IgD-negative memory B cell (primary cell): ENCODE measurements around the gene SLC25A40. TPM values are rescaled to one million over a fixed set of nuclear protein-coding genes. Genes with fewer than 3 reads are reported as not detected.
"Not testable (repeated sequence)": the region's sequence is repeated elsewhere in the genome, so short reads cannot be mapped to it uniquely, and the experiment has no call there.

Source experiments
- H3K27ac Mint-ChIP-seq, 3 donors: one replicate each; pipeline ENCODE4 v1.8.0; 2020 to 2022; ENCODE audit warnings: mild to moderate bottlenecking in 3 of 3, mixed read lengths in 3 of 3, moderate library complexity in 1 of 3
- H3K27me3 Mint-ChIP-seq: one replicate; pipeline ENCODE4 v1.8.0; 2021; ENCODE audit warnings: mixed read lengths
- H3K36me3 Mint-ChIP-seq: one replicate; pipeline ENCODE4 v1.8.0; 2020; ENCODE audit warnings: mild to moderate bottlenecking, mixed read lengths
- H3K4me1 Mint-ChIP-seq, 3 donors: one replicate each; pipeline ENCODE4 v1.8.0; 2020 to 2022; ENCODE audit warnings: mixed read lengths in 3 of 3, mild to moderate bottlenecking in 1 of 3
- H3K4me3 Mint-ChIP-seq, 4 donors: one replicate each; pipeline ENCODE4 v1.8.0; 2020 to 2022; ENCODE audit warnings: mild to moderate bottlenecking in 4 of 4, mixed read lengths in 4 of 4, moderate library complexity in 3 of 4
- H3K9me3 Mint-ChIP-seq, 3 donors: one replicate each; pipeline ENCODE4 v1.8.0; 2020 to 2021; ENCODE audit warnings: mixed read lengths in 3 of 3, mild to moderate bottlenecking in 1 of 3
- polyA plus RNA-seq: library from polyadenylated mRNA; unstranded; fragments of 300-500 nt; fragmentation: Illumina TruSeq; gene quantifications from one replicate; pipeline ENCODE4 v1.2.3, GENCODE V29; 2021

Gene SLC25A40
- polyA plus RNA-seq, 1 donor from 2014 or later = 15.7 TPM

DNA sequence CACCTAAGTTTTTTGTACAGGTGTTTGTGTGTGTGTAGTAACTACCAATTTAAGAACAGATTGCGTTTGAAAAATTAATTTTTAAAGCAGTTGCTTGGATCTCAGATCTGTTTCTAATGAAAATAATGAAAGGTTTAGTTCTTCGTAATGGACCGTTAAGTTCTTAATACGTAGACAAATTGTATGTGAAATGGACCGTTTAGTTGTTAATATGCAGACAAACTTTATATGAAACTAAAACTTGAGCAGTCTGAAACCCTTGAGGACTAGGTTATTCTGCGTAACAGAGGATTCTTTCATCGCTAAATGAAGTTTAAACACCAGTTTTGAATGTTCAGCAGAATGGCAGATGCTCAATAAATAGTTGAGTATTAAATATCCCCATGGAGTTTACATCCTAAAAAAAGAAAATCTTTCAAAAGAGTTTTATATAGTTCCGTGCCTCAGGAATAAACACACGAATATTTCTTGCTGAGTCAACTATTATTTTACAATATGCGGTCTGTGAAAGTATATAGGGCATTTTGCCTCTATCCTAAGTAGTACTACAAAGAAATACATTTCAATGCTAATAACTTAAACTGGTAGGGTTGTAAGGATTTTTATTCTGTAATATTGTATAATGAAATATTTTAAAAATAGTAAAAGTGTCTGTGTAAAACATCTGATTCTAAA is 1.3 kb upstream of the SLC25A40 start:
- H3K36me3 Mint-ChIP-seq = peaks cover 6% of the 10 kb centered on the region
- no peaks in the 10 kb centered on the region for H3K9me3 Mint-ChIP-seq
- H3K27ac Mint-ChIP-seq = peak overlapping the region; percentile 98 to 99 (median 98)
- H3K27me3 Mint-ChIP-seq = no peaks in the 10 kb centered on the region
- peak overlapping the region; percentile 82 to 99 (median 95) for H3K4me3 Mint-ChIP-seq
- peaks cover 22 to 33% (median 32%) of the 10 kb centered on the region in 3 donors for H3K4me1 Mint-ChIP-seq

DNA sequence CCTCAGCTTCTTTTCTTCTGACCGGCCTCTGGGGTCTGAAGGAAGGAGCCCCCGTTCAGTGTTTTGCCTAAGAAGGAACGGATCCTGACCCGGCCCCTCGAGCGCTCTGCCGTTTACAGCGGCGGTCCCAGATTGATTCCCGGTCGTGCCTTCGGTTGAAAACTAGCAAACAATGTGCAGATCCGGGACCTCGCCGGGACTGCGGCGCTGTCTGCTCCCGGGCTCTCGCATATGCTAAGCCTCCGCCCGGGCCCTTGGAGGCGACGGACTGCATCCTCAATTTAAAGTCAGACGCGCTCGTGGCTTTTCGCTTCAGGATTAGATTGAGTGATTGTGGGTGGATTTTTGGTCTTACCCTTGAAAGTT is 692 bp upstream of the SLC25A40 start:
- Mint-ChIP-seq H3K9me3 (peaks cover 0 to 4% (median 0%) of the 10 kb centered on the region in 3 donors), H3K27me3 (no peaks in the 10 kb centered on the region), H3K27ac (peak overlapping the region; percentile 98 to 99 (median 98)), H3K4me3 (peak overlapping the region; percentile 82 to 99 (median 95)), H3K4me1 (peaks cover 26 to 38% (median 32%) of the 10 kb centered on the region in 3 donors), H3K36me3 (peaks cover 9% of the 10 kb centered on the region)

DNA sequence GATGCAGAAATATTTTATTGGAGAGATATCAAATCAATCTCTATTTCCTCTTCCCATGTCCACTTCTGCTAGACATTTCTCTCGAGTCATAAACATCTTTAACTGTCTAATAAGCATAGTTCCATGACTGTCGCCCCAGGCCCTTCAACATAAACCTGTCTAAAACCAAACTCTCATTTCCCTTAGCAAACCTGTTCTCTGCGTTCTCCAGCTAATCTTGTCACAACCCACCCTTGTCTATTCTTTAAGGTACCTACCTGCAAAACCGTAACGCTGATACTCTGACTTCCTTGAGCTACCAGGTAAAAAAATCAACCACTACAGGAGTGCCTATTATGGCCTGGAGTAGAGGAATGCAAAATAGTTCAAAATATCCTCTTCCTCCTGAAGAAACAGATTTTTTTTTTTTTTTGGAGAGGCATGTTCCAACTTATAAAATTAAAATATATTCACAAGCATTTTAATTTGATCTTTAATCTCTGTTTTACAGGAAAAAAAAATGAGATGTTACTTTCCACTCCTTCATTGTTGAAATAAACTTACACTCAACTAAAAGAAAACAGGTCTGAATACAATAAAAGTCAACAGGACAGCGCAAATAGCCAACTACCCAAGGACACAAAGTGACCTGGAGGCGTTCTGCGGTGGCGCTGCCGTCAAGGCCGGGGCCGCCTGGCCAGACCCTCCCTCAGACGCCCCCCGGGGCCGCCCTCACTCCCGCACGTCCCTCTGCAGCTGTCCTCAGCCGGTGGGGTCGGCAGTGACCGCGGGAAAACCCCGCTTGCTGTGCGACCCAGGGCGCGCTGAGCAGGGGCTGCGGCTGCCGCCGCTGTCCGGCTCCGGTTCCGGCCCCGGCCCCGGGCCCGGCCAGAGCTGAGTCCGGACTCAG is 765 bp downstream of the SLC25A40 start:
- H3K27ac Mint-ChIP-seq = peak overlapping the region; percentile 98 to 99 (median 98)
- H3K36me3 Mint-ChIP-seq = peaks cover 7% of the 10 kb centered on the region
- H3K27me3 Mint-ChIP-seq = no peaks in the 10 kb centered on the region
- peaks cover 24 to 42% (median 32%) of the 10 kb centered on the region in 3 donors for H3K4me1 Mint-ChIP-seq
- peak overlapping the region; percentile 82 to 99 (median 90) for H3K4me3 Mint-ChIP-seq
- H3K9me3 Mint-ChIP-seq = peaks cover 0 to 4% (median 2%) of the 10 kb centered on the region in 3 donors

DNA sequence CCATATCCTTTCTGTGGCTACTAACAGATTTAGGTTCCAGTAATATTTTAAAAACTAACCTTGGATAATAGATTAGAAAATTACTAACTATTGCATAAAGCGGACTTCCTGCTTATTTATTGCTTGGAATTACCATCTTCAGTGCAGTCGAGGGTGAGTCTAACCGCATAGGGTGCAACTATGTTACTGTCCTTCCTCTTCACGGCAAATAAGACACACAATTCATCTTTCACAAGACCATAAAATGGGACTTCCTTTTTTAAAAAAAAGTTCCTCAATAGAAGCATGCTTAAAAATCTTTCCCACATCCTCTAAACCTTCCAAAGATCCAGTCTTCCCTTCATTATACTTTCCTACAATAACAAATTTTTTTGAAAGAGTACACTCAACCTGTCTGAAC is 2.1 kb downstream of the SLC25A40 start:
- Mint-ChIP-seq H3K4me1 (peaks cover 24 to 39% (median 32%) of the 10 kb centered on the region in 3 donors), H3K4me3 (peak overlapping the region in 3 of 4 donors; percentile 82 to 92 (median 85)), H3K36me3 (peaks cover 8% of the 10 kb centered on the region), H3K27ac (peak overlapping the region; percentile 46 to 94 (median 55)), H3K27me3 (no peaks in the 10 kb centered on the region), H3K9me3 (peaks cover 0 to 4% (median 2%) of the 10 kb centered on the region in 3 donors)

DNA sequence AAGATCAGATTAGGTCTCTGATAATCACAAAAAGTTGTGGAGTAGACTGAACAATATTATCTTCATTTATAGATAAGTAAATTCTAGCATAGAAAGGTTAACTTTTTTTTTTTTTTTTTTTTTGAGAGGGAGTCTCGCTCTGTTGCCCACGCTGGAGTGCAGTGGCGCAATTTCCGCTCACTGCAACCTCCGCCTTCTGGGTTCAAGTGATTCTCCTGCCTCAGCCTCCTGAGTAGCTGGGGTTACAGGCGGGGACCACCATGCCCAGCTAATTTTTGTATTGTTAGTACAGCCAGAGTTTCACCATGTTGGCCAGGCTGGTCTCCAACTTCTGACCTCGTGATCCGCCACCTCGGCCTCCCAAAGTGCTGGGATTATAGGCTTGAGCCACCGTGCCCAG is 2.8 kb downstream of the SLC25A40 start:
- H3K27me3 Mint-ChIP-seq, H3K9me3 Mint-ChIP-seq, H3K27ac Mint-ChIP-seq, H3K4me3 Mint-ChIP-seq, H3K36me3 Mint-ChIP-seq: not testable (repeated sequence)
- H3K4me1 Mint-ChIP-seq = peaks cover 24 to 37% (median 32%) of the 10 kb centered on the region in 3 donors

DNA sequence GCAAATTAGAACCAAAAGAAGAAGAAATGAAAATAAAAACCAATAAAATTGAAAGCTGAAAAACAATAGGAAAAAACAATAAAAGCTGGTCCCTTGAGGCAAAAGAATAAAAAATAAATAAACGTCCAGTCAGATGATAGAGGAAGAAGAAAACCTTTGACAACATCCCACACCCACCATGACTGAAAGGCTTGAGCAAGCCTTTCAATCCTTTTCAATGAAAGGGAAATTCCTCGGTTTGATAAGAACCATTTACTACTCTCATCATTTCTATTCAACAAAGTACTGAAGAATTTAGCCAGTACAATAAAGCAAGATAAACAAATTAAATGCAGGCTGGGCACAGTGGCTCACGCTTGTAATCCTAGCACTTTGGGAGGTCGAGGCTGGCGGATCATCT is 3.8 kb downstream of the SLC25A40 start:
- Mint-ChIP-seq H3K27ac (peak overlapping the region in 1 of 3 donors; percentile 70), H3K9me3 (peaks cover 0 to 6% (median 2%) of the 10 kb centered on the region in 3 donors), H3K27me3 (no peaks in the 10 kb centered on the region), H3K4me1 (peaks cover 22 to 28% (median 28%) of the 10 kb centered on the region in 3 donors), H3K36me3 (peaks cover 10% of the 10 kb centered on the region), H3K4me3 (peak overlapping the region in 2 of 4 donors; percentile 46 to 65)

DNA sequence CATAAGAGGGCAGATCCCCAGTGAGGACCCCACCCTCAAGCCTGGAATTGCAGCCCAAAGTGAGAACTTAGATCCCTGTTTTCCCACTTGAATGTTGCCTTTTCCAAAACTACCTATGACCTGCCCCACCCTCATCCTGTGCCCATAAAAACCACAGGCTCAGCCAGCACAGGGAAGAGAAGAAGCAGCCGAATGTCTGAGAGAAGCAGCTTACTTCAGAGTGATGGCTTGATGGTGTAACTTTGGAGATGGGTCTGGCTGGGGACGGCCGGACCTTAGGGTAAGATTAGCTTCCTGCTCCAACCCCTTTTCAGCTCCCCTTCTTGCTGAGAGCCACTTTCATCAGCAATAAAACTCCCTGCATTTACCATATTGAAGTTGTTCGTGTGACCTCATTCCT is 5.7 kb downstream of the SLC25A40 start:
- no peak overlapping the region for H3K4me3 Mint-ChIP-seq
- no peak overlapping the region for H3K27ac Mint-ChIP-seq
- H3K9me3 Mint-ChIP-seq = peaks cover 2 to 19% (median 5%) of the 10 kb centered on the region in 3 donors
- H3K36me3 Mint-ChIP-seq = peaks cover 15% of the 10 kb centered on the region
- peaks cover 19 to 27% (median 22%) of the 10 kb centered on the region in 3 donors for H3K4me1 Mint-ChIP-seq
- H3K27me3 Mint-ChIP-seq = no peaks in the 10 kb centered on the region

DNA sequence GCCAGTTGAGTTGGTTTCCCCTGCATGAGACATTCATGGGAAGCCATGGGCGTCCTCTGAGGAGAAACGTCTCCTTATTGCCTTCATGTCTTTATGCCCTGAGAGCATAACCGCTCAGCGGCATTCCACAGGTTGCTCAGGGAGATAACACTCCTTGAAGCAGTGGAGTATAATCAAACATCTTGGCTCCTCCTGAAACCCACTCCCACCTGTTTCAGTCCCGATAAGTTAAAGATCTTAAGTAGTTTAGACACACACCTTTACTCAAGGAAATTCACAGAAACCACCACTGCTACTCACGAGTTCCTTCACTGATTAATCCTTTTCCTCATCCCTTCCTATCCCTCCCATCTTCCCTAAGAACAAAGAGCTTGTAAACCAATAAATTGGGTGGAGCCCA is 9.6 kb downstream of the SLC25A40 start:
- Mint-ChIP-seq H3K4me3 (peak overlapping the region in 1 of 4 donors; percentile 78), H3K36me3 (peaks cover 15% of the 10 kb centered on the region), H3K9me3 (peaks cover 2 to 15% (median 5%) of the 10 kb centered on the region in 3 donors)
- not testable (repeated sequence) for H3K27ac Mint-ChIP-seq, H3K4me1 Mint-ChIP-seq, H3K27me3 Mint-ChIP-seq

DNA sequence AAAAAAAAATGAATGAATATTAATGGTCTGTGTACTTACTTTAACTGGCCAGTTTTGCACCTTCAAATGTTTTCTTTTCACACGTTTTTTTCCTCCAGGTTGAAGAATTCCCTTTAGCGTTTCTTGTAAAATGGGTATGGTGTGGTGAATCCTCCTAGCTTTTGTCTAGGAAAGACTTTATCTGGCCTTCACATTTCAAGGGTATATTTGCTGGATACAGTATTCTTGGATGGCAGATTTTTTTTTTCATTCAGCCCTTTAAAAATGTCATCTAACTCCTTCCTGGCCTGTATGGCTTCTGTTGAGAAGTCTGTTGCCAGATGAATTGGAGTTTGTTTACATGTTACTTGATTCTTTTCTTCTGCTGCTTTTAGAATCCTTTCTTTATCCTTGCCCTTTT is 10.1 kb downstream of the SLC25A40 start:
- Mint-ChIP-seq H3K4me1 (peaks cover 0 to 5% (median 2%) of the 10 kb centered on the region in 3 donors), H3K27me3 (no peaks in the 10 kb centered on the region), H3K4me3 (no peak overlapping the region), H3K27ac (no peak overlapping the region), H3K36me3 (peaks cover 15% of the 10 kb centered on the region), H3K9me3 (peaks cover under 1 to 15% (median 5%) of the 10 kb centered on the region in 3 donors)

DNA sequence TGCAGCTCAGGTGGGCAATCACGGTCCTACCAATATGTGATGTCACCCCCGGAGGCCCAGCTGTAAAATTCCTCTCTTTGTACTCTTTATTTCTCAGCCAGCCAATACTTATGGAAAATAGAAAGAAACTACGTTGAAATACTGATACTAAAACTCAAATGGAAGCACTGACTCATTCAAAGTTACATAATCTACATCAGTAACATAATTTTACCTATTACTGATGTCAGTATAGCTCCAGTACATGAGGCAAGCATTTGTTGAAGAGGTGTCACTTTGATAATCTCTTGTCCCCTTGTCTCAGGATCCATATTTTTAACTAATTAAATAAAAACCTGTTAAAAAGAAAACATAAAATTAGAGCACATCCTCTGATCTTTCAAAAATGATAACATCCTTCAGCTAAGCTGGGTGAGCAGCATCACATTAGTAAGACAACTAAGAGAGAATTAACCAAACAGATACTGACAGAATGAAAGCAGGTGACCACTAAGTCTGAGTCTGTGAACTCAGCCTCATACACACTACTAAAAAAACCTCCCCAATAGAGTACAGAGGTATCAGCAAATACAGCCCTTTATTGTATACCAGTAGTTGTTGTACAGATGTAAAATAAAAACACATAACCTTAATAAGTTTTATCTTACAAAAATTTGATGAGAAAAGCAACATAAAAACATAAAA is 17.6 kb downstream of the SLC25A40 start:
- H3K27me3 Mint-ChIP-seq = no peaks in the 10 kb centered on the region
- H3K9me3 Mint-ChIP-seq = no peaks in the 10 kb centered on the region
- peak overlapping the region in 1 of 3 donors; percentile 13 for H3K27ac Mint-ChIP-seq
- no peak overlapping the region for H3K4me3 Mint-ChIP-seq
- peaks cover 3 to 7% (median 6%) of the 10 kb centered on the region in 3 donors for H3K4me1 Mint-ChIP-seq
- H3K36me3 Mint-ChIP-seq = peaks cover 17% of the 10 kb centered on the region

DNA sequence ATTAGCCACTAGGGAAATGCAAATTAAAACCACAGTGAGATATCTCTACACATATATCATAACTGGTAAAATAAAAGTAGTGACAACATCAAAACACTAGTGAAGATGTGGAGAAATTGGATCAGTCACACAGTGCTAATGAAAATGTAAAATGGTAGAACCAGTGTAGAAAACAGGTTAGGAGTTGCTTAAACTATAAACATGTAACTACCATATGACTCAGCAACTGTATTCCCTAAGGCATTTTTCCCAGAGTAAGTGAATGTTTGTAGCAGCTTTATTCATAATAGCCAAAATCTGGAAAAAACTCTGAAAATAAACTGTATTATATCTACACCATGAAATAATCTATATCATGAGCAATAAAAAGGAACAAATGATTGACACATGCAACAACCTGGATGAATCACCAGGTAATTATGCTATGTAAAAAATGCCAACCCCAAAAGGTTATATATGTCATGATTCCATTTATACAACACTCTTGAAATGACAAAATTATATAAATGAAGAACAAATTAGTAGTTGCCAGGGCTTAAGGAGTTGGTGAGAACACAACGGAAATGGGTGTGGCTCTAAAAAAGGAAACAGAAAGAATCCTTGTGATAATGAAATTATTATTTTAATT is 22.8 kb downstream of the SLC25A40 start:
- no peaks in the 10 kb centered on the region for H3K27me3 Mint-ChIP-seq
- H3K4me1 Mint-ChIP-seq = peaks cover 15 to 22% (median 18%) of the 10 kb centered on the region in 3 donors
- H3K36me3 Mint-ChIP-seq = peaks cover 27% of the 10 kb centered on the region
- peak overlapping the region in 1 of 4 donors; percentile 74 for H3K4me3 Mint-ChIP-seq
- no peaks in the 10 kb centered on the region for H3K9me3 Mint-ChIP-seq
- H3K27ac Mint-ChIP-seq = peak overlapping the region in 1 of 3 donors; percentile 27

DNA sequence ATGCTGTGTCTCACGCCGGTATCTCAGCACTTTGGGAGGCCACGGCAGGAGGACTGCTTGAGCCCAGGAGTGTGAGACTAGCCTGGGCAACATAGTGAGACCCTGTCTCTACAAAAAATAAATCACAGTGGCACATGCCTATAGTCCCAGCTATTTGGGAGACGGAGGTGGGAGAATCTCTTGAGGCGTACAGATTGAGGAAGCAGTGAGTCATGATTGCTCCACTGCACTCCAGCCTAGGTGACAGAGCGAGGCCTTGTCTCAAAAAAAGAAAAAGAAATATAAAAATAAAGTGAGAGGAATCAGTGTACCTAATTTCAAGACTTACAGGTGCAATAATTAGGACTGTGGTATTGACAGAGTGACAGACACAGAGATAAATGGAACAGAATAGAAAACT is 23.9 kb downstream of the SLC25A40 start:
- Mint-ChIP-seq H3K36me3 (peaks cover 20% of the 10 kb centered on the region), H3K27ac (no peak overlapping the region), H3K4me1 (peaks cover 15 to 22% (median 18%) of the 10 kb centered on the region in 3 donors), H3K9me3 (no peaks in the 10 kb centered on the region), H3K27me3 (no peaks in the 10 kb centered on the region), H3K4me3 (peak overlapping the region in 1 of 4 donors; percentile 55)

DNA sequence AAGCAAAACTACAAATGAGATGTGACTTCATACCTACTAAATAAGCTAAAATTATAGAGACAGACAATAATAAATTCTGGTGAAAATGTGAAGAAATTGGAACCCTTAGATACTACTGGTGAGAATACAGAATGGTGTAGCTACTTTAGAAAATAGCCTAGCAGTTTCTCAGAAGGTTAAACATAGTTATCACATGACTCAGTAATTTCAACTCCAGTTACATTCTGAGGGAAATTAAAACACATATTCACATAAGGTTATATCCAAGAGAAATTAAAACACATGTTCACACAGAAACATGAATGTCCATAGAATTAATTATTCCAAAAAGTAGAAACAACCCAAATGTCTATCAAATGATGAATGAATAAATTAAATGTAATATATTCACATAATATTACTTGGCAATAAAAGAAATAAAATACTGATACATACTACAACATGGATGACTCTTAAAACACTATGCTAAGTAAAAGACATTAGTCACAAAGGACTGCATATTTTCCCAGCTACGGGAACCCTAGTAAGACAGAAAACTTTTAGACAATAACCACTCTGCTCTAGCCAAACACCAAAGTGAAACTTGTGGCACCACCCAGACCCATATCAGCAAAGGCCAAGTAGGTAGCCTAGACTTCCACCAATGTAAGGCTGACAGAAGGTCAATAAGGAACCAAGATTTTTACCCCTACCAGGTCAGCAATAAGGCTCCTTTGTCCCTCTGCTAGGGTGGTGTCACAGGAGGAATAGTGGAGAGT is 25.1 kb downstream of the SLC25A40 start:
- peaks cover 15 to 22% (median 18%) of the 10 kb centered on the region in 3 donors for H3K4me1 Mint-ChIP-seq
- H3K4me3 Mint-ChIP-seq = no peak overlapping the region
- peaks cover 18% of the 10 kb centered on the region for H3K36me3 Mint-ChIP-seq
- no peaks in the 10 kb centered on the region for H3K27me3 Mint-ChIP-seq
- no peaks in the 10 kb centered on the region for H3K9me3 Mint-ChIP-seq
- H3K27ac Mint-ChIP-seq = no peak overlapping the region

DNA sequence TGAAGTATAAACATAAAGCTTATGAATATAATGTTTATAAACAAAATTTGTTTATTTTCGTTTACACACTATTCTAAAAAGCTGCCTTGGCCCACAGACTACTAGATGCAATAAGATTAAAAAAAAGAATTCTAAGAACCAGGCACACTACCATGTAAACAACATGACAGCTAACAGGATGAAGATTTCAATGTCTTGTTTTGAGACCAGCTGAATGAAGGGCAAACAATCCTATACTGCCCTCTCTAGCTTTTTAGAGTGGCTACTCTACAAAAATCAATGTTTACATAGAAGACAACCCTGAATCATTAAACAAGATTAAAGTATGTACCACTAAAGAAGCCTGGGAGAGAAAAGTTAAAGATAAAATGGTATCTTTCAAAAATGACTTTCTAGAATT is 38.6 kb downstream of the SLC25A40 start:
- Mint-ChIP-seq H3K27ac (no peak overlapping the region), H3K27me3 (no peaks in the 10 kb centered on the region), H3K9me3 (no peaks in the 10 kb centered on the region), H3K4me1 (no peaks in the 10 kb centered on the region), H3K4me3 (no peak overlapping the region), H3K36me3 (no peaks in the 10 kb centered on the region)
